ENCODE data around the gene RASGEF1C. TPM values are rescaled to one million over a fixed set of nuclear protein-coding genes. Genes with fewer than 3 reads are reported as not detected.
"Not testable (repeated sequence)": the region's sequence is repeated elsewhere in the genome, so short reads cannot be mapped to it uniquely, and the experiment has no call there.

Gene RASGEF1C
- total and polyA plus RNA-seq, 10 of the 15 experiments (the other 5 are each of a cell fraction or from before 2014, with no cell fraction given), result not detected

DNA sequence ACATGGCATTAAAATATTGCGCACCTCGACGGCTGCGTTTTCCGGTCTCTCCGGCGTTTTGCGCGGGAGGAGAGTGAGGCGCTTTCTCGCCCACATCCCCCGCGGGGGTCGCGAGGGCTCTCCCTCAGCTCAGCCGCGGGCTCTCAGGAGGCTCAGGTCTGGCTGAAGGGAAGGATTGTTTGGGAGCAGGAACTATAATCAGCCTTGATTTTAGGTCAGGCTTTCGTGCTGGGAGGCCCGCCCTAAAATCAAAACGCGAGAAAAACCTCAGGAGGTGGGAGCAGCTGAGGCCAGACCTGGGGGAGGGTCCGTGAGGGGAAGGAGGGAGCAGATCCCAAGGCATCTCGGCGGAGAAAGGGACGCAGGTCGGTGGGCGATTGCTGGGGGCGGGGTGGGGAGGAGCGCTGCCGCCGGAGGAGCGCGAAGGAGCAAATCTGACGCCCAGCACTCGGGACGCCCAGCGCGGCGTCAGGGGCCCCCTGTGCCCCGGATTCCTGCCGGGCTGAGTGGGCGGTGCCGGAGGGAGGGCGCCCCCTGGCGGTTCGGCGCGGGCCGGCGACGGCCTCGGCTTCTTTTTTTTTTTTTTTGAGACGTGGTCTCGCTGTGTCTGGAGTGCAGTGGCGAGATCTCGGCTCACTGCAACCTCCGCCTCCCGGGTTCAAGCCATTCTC is 118.8 kb downstream of the RASGEF1C start (continued):
- TF ChIP-seq STAT3 (IDR thresholded peaks at IDR 0.05; ENCODE audit: low read depth, low read length) (no peak), ZNF24 (IDR thresholded peaks at IDR 0.05) (no peak), FOXK2 (IDR thresholded peaks at IDR 0.05) (no peak), POLR2AphosphoS2 (IDR thresholded peaks at IDR 0.05; ENCODE audit: low read depth, low read length) (no peak), EGR1 (IDR thresholded peaks at IDR 0.05; ENCODE audit: borderline replicate concordance in 1 of 2, low read depth in 2 of 2, low read length in 2 of 2) (peak in 1 of 2 experiments; percentile 77; a peak in 2 of 3 replicates), CEBPB (IDR thresholded peaks at IDR 0.05; ENCODE audit: borderline replicate concordance in 1 of 2, low read depth in 2 of 2, low read length in 2 of 2) (no peak), BHLHE40 (IDR thresholded peaks at IDR 0.05; ENCODE audit: borderline replicate concordance in 1 of 2, low read depth in 2 of 2, low read length in 1 of 2) (0 out of 4 replicates have a peak, but pooled peaks of 1 of the 2 experiments have one; percentile 6), ZSCAN29 (IDR thresholded peaks at IDR 0.05) (no peak), SMAD5 (IDR thresholded peaks at IDR 0.05; ENCODE audit: low read depth) (no peak), EZH2 (IDR thresholded peaks at IDR 0.05; ENCODE audit: borderline replicate concordance, control insufficient read depth, low read depth, low read length) (no peak), CHD1 (IDR thresholded peaks at IDR 0.05; ENCODE audit: low read depth, low read length) (no peak)
- TF ChIP-seq, protein P1, sequence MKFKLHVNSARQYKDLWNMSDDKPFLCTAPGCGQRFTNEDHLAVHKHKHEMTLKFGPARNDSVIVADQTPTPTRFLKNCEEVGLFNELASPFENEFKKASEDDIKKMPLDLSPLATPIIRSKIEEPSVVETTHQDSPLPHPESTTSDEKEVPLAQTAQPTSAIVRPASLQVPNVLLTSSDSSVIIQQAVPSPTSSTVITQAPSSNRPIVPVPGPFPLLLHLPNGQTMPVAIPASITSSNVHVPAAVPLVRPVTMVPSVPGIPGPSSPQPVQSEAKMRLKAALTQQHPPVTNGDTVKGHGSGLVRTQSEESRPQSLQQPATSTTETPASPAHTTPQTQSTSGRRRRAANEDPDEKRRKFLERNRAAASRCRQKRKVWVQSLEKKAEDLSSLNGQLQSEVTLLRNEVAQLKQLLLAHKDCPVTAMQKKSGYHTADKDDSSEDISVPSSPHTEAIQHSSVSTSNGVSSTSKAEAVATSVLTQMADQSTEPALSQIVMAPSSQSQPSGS (IDR thresholded peaks at IDR 0.05; ENCODE audit: low read length), result no peak
- TF ChIP-seq, protein P2, sequence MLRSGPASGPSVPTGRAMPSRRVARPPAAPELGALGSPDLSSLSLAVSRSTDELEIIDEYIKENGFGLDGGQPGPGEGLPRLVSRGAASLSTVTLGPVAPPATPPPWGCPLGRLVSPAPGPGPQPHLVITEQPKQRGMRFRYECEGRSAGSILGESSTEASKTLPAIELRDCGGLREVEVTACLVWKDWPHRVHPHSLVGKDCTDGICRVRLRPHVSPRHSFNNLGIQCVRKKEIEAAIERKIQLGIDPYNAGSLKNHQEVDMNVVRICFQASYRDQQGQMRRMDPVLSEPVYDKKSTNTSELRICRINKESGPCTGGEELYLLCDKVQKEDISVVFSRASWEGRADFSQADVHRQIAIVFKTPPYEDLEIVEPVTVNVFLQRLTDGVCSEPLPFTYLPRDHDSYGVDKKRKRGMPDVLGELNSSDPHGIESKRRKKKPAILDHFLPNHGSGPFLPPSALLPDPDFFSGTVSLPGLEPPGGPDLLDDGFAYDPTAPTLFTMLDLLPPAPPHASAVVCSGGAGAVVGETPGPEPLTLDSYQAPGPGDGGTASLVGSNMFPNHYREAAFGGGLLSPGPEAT (IDR thresholded peaks at IDR 0.05; ENCODE audit: low read depth), result no peak
- TF ChIP-seq, protein P3, sequence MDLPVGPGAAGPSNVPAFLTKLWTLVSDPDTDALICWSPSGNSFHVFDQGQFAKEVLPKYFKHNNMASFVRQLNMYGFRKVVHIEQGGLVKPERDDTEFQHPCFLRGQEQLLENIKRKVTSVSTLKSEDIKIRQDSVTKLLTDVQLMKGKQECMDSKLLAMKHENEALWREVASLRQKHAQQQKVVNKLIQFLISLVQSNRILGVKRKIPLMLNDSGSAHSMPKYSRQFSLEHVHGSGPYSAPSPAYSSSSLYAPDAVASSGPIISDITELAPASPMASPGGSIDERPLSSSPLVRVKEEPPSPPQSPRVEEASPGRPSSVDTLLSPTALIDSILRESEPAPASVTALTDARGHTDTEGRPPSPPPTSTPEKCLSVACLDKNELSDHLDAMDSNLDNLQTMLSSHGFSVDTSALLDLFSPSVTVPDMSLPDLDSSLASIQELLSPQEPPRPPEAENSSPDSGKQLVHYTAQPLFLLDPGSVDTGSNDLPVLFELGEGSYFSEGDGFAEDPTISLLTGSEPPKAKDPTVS (IDR thresholded peaks at IDR 0.05; ENCODE audit: low read depth, low read length), result no peak

DNA sequence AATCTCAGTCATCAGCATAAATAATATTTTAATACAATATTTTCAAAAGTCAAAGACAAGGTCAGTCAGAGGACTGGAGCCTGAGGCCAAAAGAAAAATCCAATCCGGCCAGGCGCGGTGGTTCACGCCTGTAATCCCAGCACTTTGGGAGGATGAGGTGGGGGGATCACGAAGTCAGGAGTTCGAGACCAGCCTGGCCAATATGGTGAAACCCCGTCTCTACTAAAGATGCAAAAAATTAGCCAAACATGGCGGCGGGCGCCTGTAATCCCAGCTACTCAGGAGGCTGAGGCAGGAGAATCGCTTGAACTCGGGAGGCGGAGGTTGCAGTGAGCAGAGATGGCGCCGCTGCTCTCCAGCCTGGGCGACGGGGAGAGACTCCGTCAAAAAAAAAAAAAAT is 119.4 kb downstream of the RASGEF1C start:
- RAD21 ChIA-PET (ENCODE audit: unreplicated experiment); BruUV-seq (replicated peaks); H3K79me2 ChIP-seq (ENCODE audit: control insufficient read depth, insufficient read depth, low read length); H3K36me3 ChIP-seq (ENCODE audit: control insufficient read depth in 2 of 2, insufficient read depth in 2 of 2, low read length in 1 of 2); FAIRE-seq; H2AFZ ChIP-seq (ENCODE audit: control insufficient read depth, low read depth, low read length); POLR2A ChIA-PET; SMC1A ChIA-PET (ENCODE audit: uncharacterized antibody, unreplicated experiment); H3K27me3 ChIP-seq (replicated peaks in 1 of 2; ENCODE audit: control insufficient read depth in 2 of 2, insufficient read depth in 2 of 2, low read length in 1 of 2); H3K27ac ChIP-seq (ENCODE audit: control insufficient read depth, insufficient read depth); H3K9ac ChIP-seq (ENCODE audit: control insufficient read depth, insufficient read depth, low read length); DNase-seq (ENCODE audit: low read depth, low spot score); H3K4me3 ChIP-seq; H4K20me1 ChIP-seq (ENCODE audit: control insufficient read depth, insufficient read depth); H3K9me3 ChIP-seq (replicated peaks; ENCODE audit: control insufficient read depth, insufficient read depth, low read length); H3K4me2 ChIP-seq (ENCODE audit: control insufficient read depth, insufficient read depth); ATAC-seq; H3K4me1 ChIP-seq (ENCODE audit: control insufficient read depth, insufficient read depth, low read length): not testable (repeated sequence)
- in situ Hi-C loops (cut with MboI), result loop anchor here (25.0 kb wide), 1 partner anchor 302 kb away; the partner anchor contains the start of gene LTC4S
- CTCF ChIA-PET, result interaction anchor here (1.5 kb wide), 1 partner anchor 10 kb away, joined by 3 read pairs; no protein-coding TSS in a partner anchor
- 86% methylated on average over 17 of the region's 18 CpGs for WGBS (ENCODE audit: insufficient coverage, insufficient replicate concordance, low lambda C conversion rate, missing lambda C conversion rate)
- intact Hi-C loops (cut with micrococcal nuclease; ENCODE audit: unreplicated experiment), result loop anchor here (2.0 kb wide), 1 partner anchor 289 kb away; no protein-coding TSS in a partner anchor

Measured in GM12878 (cell line).